ENCODE measurements around the gene RD3L. TPM values are rescaled to one million over a fixed set of nuclear protein-coding genes. Genes with fewer than 3 reads are reported as not detected.

RD3L gene
- total and polyA plus RNA-seq, 2 of the 13 experiments (the other 11 are each of a cell fraction or from before 2014, with no cell fraction given): not detected

DNA sequence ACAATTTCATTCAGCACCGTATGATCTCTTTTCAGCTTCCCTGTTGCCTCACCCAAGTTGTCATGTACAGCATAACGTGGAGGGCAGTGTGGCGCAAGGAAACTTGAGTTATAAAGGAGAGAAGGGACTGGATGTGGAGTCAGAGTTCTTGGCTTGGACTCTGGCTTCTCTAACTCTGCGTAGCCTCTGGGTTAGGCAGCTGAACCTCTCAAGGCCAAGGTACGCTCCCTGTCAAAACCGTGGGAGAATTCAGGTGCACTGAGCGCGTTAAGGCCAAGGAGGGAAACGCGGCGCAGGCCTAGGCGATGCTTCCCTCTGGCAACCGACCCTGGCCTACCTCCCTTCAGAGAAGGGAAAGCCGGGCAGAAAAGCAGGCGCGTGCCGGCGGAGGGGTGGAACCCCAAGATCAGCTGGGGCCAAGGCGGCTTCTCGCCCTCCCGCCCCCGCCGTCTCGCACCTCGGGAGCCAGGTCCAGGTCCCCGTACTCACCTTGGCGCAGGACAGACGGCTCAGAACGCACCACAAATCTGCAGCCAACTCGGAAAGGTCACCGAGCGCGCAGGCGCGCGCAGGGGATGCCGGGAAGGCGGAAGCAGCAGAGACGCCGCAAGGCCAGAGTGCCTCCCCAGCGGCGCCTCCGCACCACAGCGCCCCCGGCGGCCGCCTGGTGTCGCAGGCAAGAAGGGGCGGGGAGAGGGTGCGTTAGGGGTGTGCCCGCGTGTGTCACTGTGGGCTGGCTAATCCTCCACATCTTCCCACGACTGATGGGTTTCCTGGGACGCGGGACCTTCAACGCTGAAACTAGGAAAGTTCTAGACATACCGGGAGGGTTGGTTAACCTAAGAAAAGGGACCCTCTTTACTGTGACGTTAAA, 21.1 kb downstream of the RD3L start (continued):
- TF ChIP-seq, protein P1, sequence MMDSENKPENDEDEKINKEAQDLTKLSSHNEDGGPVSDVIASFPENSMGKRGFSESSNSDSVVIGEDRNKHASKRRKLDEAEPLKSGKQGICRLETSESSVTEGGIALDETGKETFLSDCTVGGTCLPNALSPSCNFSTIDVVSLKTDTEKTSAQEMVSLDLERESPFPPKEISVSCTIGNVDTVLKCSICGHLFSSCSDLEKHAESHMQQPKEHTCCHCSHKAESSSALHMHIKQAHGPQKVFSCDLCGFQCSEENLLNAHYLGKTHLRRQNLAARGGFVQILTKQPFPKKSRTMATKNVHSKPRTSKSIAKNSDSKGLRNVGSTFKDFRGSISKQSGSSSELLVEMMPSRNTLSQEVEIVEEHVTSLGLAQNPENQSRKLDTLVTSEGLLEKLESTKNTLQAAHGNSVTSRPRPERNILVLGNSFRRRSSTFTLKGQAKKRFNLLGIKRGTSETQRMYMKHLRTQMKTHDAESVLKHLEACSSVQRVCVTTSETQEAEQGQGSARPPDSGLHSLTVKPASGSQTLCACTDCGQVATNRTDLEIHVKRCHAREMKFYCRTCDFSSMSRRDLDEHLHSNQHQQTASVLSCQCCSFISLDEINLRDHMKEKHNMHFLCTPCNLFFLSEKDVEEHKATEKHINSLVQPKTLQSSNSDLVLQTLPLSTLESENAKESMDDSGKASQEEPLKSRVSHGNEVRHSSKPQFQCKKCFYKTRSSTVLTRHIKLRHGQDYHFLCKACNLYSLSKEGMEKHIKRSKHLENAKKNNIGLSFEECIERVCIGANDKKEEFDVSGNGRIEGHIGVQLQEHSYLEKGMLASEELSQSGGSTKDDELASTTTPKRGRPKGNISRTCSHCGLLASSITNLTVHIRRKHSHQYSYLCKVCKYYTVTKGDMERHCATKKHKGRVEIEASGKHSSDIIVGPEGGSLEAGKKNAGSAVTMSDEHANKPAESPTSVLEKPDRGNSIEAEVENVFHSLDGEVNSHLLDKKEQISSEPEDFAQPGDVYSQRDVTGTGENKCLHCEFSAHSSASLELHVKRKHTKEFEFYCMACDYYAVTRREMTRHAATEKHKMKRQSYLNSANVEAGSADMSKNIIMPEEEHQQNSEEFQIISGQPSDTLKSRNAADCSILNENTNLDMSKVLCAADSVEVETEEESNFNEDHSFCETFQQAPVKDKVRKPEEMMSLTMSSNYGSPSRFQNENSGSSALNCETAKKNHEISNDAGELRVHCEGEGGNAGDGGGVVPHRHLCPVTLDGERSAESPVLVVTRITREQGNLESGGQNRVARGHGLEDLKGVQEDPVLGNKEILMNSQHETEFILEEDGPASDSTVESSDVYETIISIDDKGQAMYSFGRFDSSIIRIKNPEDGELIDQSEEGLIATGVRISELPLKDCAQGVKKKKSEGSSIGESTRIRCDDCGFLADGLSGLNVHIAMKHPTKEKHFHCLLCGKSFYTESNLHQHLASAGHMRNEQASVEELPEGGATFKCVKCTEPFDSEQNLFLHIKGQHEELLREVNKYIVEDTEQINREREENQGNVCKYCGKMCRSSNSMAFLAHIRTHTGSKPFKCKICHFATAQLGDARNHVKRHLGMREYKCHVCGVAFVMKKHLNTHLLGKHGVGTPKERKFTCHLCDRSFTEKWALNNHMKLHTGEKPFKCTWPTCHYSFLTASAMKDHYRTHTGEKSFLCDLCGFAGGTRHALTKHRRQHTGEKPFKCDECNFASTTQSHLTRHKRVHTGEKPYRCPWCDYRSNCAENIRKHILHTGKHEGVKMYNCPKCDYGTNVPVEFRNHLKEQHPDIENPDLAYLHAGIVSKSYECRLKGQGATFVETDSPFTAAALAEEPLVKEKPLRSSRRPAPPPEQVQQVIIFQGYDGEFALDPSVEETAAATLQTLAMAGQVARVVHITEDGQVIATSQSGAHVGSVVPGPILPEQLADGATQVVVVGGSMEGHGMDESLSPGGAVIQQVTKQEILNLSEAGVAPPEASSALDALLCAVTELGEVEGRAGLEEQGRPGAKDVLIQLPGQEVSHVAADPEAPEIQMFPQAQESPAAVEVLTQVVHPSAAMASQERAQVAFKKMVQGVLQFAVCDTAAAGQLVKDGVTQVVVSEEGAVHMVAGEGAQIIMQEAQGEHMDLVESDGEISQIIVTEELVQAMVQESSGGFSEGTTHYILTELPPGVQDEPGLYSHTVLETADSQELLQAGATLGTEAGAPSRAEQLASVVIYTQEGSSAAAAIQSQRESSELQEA (CRISPR knock-in tag; IDR thresholded peaks at IDR 0.05; ENCODE audit: not compliant biosample characterization): no peak
- TF ChIP-seq REPIN1 (CRISPR knock-in tag; IDR thresholded peaks at IDR 0.05; ENCODE audit: borderline replicate concordance, low read depth) (peak; percentile 42; the same call in 1 of the 2 replicates), HMG20B (CRISPR knock-in tag; conservative IDR thresholded peaks at IDR 0.05) (0 out of 2 replicates have a peak, but pooled peaks have one; percentile 16), NFATC3 (CRISPR knock-in tag; IDR thresholded peaks at IDR 0.05) (no peak), SRSF1 (optimal IDR thresholded peaks at IDR 0.05; ENCODE audit: low read depth, low read length) (no peak), ZNF17 (CRISPR knock-in tag; IDR thresholded peaks at IDR 0.05) (no peak), ZNF652 (CRISPR knock-in tag; IDR thresholded peaks at IDR 0.05; ENCODE audit: borderline replicate concordance, low read depth) (no peak), EZH2 (conservative IDR thresholded peaks at IDR 0.05; ENCODE audit: low read depth, low read length) (no peak), ZNF614 (CRISPR knock-in tag; IDR thresholded peaks at IDR 0.05; ENCODE audit: borderline replicate concordance) (peak; percentile 56; the same call in 1 of the 2 replicates), KLF6 (CRISPR knock-in tag; IDR thresholded peaks at IDR 0.05) (peak; percentile 88), ZFX (CRISPR knock-in tag; IDR thresholded peaks at IDR 0.05; ENCODE audit: low read depth) (peak; percentile 97), FOXC1 (CRISPR knock-in tag; IDR thresholded peaks at IDR 0.05; ENCODE audit: borderline replicate concordance) (peak; percentile 67; the same call in 1 of the 2 replicates), ZNF644 (CRISPR knock-in tag; IDR thresholded peaks at IDR 0.05; ENCODE audit: low read depth) (no peak), ZNF772 (CRISPR knock-in tag; IDR thresholded peaks at IDR 0.05) (peak; percentile 90), DMAP1 (CRISPR knock-in tag; IDR thresholded peaks at IDR 0.05) (no peak; the same call in 1 of the 2 replicates), ZBTB42 (CRISPR knock-in tag; IDR thresholded peaks at IDR 0.05) (0 out of 2 replicates have a peak, but pooled peaks have one; percentile 36), ZNF264 (CRISPR knock-in tag; IDR thresholded peaks at IDR 0.05) (peak; percentile 81; the same call in 1 of the 2 replicates)
- TF ChIP-seq, protein P2, sequence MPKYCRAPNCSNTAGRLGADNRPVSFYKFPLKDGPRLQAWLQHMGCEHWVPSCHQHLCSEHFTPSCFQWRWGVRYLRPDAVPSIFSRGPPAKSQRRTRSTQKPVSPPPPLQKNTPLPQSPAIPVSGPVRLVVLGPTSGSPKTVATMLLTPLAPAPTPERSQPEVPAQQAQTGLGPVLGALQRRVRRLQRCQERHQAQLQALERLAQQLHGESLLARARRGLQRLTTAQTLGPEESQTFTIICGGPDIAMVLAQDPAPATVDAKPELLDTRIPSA (CRISPR knock-in tag; IDR thresholded peaks at IDR 0.05; ENCODE audit: borderline replicate concordance): no peak
- TF ChIP-seq, protein P3, sequence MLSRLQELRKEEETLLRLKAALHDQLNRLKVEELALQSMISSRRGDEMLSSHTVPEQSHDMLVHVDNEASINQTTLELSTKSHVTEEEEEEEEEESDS (CRISPR knock-in tag; IDR thresholded peaks at IDR 0.05; ENCODE audit: borderline replicate concordance): no peak
- TF ChIP-seq, protein P4, sequence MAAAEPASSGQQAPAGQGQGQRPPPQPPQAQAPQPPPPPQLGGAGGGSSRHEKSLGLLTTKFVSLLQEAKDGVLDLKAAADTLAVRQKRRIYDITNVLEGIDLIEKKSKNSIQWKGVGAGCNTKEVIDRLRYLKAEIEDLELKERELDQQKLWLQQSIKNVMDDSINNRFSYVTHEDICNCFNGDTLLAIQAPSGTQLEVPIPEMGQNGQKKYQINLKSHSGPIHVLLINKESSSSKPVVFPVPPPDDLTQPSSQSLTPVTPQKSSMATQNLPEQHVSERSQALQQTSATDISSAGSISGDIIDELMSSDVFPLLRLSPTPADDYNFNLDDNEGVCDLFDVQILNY (CRISPR knock-in tag; conservative IDR thresholded peaks at IDR 0.05): no peak
